ENCODE measurements around the gene CLK2.
A peak's percentile ranks its signal among the peaks of the same experiment; 100 is the strongest.
"Not testable (repeated sequence)": the region's sequence is repeated elsewhere in the genome, so short reads cannot be mapped to it uniquely, and the experiment has no call there.

The CLK2 gene

GRCh38 chr1:155266553-155266952 lies 6.8 kb downstream of the CLK2 start:
- no peak for DNase-seq (ENCODE audit: low spot score)

- DNase-seq (ENCODE audit: low spot score): no peak
These were observed 10.2 kb downstream of the CLK2 start for GRCh38 chr1:155263067-155263466.

DNA sequence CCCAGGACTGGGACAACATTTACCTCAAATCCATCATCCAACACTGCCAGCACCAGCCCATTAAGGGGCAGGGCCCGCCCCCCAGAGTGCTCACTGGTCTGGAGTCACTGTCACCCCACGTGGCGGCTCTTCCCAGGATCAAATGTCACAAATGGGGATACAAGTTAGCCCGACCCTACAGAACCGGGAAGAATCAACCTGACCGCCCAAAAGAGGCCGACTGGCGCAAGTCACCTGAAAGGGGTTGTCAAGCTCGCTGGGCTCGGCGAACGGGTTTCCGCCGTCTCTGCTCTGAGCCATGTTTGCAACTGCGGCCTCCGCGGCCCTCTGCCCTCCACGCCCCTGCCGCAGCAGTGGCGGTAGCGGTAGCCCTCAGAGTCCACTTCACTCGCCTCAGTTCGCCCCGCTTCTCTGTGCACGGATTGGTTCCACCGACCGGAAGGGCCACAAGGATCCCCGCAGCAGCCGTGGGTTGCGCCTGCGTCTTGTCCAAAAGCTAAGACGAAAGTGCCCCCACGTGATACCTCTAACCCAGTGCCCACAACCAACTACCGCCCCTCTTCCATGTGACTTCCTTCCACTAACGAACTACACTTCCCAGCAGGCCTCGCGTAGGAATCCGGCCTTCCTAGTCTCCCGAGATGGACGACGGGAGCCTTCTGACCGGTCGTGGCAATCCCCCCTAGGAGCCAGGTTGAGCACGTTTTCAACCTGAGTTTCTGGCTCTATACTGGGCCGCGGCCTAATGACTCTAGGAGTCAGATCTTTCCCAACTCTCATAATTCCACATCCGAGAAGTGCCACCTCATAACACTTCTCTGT lies 11.2 kb downstream of the CLK2 start, which contains the start of gene SCAMP3:
Gene SCAMP3 (minus strand): TSS at position 509 of the 822 bp plus-strand sequence. CDS start 209 bp downstream, at position 300.
- DNase-seq (ENCODE audit: low spot score): peak; percentile 99

DNA sequence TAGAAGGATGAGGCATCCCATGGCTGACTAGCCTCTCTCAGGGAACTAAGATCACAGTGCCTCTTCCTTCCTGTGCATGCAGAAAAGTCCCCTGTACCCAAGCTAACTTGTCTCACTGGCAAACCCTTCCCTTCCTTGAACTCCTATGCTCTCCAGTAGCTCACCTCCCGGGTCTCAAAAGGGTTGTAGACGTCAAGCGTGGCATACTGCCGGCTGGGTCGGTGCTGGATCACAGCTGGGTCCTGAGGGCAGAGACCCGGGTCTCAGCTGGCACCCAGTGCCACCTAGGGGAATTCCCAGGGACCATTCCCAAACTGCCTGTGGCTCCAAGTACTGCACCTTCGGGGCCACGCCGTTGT lies 11.8 kb downstream of the CLK2 start:
- peak; percentile 25 for DNase-seq (ENCODE audit: low spot score)

DNA sequence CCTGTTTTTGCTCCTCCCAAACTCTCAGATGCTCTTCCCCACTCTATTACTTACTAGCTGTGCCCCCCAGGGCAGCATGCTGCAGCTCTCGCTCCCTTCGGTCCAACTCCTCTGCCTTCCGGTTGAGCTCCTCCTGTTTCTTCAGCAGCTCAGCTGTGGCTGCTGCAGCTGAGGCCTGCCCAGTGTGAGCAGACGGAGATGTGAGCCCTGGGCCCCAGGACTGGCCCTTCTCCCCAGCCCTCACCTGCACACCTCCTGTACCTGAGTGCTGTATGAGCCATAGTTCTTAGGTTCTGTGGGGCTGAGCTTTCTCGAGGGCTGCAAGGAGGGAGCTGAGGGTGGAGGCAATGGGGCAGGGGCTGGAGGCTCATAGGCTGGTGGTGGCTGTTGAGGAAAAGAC lies 13.0 kb downstream of the CLK2 start:
- DNase-seq (ENCODE audit: low spot score): no peak

GRCh38 chr1:155256058-155256852 lies 17.0 kb downstream of the CLK2 start:
- no peak for DNase-seq (ENCODE audit: low spot score)

DNA sequence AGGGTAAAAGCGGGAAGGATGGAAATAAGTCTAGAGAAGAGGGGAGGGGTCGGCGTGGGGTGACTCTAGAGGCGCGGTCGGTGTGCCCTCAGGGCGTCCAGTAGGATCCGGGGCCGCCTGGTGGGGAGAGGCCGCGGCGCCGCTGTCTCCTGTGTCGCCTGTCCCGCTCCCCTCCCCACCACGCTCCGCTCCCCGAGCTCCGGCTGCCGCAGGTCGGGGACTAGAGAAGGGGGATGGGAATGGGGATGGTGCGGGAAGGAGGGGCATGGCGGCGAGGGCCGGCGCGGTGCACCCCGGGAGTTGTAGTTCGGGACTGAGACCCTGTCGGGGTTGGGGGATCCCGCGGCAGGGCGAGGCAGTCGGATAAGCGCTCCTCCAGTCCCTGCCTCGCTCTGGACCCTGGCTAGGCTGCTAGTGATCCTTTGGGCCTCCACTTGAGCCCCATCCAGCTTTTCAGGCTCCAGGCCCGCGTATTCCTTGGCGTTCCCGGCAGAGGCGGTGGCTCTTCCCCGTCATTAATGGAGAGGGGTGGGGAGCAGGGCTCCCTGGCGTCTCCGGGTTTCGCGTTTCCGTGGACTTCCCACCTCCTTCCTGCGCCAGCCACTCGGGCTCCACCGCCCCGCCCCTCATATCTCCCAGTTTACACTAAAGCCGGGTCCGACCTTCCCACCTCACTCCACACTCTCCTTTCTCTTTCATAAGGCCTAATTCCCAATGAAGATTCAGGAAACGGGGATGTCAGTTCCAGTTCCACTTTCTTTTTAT lies 17.9 kb downstream of the CLK2 start, which contains the start of gene ENTREP3:
Gene ENTREP3 (minus strand): TSS at position 241 of the 765 bp plus-strand sequence. CDS start 606 bp downstream, outside the sequence.
- DNase-seq (ENCODE audit: low spot score): peak; percentile 89

DNA sequence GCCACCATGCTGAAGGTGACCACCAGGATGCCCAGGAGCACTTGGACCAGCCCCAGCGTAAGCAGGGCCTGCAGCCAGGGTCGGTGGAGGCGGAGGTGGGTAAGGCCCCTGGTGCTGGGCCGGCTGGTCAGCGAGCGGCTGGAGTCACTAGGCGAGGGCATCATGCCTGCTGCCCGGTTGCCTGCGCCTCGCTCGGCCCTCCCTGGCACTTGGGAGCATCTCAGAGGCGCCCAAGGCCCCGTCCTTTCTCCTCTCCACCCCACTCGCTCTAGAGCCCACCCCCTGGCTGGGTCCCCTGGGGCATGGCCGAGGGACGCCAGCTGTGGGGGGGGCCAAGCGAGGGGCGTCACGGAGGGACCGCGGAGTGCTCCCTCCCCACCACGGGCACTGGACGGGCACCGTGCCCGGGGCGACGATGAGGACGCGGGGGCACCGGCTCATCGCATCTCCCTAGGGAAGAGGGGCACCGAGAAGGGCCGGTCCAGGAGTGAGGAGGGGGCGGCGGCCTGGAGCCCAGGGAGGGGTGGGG lies 18.5 kb downstream of the CLK2 start:
- peak; percentile 28 for DNase-seq (ENCODE audit: low spot score)

- peak; percentile 9 for DNase-seq (ENCODE audit: low spot score)
These were observed 19.0 kb downstream of the CLK2 start for GRCh38 chr1:155254228-155254713.

DNA sequence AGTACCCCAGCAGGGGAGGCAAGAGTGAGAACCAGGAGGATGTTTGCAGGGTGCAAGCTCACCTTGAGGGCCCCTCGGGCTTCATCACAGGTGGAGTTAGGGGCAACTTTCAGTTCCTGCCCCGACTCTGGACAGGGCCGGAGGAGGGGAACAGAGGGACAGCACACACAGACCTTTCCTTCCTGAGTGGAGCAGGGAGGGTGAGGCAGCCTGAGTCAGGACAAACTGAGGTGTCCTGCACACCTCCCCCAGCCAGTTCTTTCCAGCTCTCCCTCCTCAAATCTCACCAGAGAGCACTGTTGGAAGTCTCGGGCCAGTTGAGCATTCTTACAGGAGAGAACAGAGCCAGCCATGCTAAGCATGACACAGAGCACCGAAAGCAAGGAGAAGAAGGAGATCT lies 19.5 kb downstream of the CLK2 start:
- no peak for DNase-seq (ENCODE audit: low spot score)

DNA sequence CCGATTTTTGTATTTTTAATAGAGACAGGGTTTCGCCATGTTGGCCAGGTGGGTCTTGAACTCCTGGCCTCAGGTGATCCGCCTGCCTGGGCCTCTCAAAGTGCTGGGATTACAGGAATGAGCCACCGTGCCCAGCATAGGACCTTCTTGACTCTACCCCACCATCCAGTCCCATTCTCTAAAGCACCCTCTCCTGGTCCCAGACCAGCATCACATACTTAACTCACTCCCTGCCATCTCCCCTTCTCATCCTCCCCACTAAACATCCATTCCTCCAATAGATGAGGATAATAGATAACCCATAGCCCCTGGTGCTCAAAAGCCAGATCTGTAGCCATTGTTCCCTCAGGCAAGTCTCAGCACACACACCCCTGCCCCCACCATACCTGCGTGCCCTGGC lies 20.1 kb downstream of the CLK2 start:
- no peak for DNase-seq (ENCODE audit: low spot score)

DNA sequence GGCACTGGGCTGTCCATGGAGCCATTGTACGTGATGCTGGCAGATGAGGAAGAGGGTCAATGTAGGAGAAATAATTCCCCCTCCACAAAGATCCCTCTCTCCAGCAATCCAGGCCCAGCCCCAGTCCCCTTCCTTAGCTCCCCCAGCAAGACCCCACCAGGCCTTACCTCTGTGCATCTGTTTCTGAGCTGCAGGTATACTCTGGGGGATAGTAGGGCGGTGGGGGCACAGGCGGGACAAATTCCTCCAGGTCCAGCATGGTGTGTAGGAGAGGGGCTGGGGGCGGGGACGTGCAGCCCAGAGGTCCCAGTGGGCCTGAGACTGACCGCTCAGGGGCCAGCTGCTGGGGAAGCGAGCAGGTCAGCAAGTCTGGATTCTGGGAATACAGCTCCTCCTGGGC lies 21.7 kb downstream of the CLK2 start:
- DNase-seq (ENCODE audit: low spot score): no peak

DNA sequence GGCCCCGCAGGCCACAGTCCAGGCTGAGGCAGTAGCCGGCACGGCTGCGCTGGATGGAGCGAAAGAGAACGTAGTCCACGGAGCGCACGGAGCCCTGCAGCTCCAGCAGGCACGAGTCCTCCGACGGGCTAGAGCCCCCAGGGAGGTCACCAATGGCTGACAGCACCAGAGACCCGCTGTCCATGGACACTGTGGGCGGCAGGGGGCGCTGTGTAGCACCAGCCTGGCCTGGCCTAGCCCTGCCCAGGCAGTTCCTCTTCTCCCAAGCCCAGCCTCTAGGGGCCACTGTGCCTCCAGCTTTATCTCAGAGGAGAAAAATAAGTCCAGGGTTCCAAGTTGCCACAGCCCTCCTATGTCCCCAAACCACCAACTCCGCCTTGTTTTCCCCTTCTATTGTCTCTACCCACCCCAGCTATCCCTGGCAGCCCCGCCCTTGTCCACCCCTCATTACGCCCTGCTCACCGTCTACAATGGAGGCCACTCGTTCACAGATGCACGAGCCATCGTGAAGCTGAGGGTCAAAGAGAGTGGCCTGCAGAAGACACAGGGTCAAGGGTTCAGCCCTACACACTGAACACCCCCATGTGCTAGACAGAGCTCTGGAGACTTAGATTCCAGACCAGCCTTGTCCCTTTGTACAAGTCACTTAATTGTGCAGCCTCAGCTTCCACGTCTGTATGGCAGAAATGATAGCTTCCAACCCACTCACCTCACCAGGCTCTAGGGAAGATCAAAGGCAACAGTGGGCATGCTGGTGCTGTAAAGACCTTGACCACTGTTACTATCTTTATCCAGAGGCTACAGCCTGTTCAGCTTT lies 22.5 kb downstream of the CLK2 start:
- peak; percentile 95 for DNase-seq (ENCODE audit: low spot score)

- no peak for DNase-seq (ENCODE audit: low spot score)
These were observed 23.1 kb downstream of the CLK2 start for GRCh38 chr1:155250246-155250632.

DNA sequence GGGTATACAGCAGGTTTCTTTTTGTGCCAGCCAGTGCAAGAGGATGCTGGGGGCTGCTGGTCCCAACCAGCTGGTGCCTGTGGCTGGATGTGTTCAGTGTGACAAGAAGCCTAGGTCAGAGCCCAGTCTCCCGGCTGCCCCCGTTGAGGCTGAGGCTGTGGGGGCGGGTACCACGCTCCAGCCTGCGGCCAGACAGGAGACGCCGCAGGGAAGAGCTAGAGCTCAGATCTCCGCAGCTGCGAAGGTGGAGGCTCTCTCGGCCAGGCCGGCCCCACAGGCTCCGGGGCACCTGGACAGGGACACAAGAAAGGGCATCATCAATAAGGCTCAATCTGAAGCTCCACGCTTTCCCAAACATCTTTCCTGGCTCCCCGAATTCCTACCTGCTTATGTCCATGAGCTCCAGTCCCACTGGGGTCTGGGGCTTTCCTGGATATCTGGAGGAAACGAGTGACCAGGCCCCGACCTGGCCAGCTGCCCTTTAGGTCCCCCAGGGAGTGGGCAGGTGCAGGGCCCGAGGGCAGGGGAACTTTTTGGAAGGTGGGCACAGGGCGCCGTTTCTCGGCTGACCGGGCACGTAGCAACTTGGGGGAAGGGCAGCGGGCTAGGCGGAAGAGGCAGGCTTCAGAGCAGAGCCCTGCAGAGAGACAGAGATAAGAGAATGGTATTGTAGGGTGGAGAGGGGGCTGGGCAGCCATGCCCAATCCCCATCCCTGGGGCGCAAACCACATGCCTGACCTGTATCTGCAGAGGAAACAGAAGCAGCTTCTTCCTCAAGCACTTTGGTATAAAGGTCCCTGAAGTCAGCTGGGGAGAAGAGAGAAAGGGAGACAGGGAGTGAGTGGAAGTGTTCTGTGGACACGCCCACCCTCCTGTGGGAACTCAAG lies 25.4 kb downstream of the CLK2 start:
- no peak for DNase-seq (ENCODE audit: low spot score)

GRCh38 chr1:155246796-155247195 lies 26.5 kb downstream of the CLK2 start:
- DNase-seq (ENCODE audit: low spot score): not testable (repeated sequence)

DNA sequence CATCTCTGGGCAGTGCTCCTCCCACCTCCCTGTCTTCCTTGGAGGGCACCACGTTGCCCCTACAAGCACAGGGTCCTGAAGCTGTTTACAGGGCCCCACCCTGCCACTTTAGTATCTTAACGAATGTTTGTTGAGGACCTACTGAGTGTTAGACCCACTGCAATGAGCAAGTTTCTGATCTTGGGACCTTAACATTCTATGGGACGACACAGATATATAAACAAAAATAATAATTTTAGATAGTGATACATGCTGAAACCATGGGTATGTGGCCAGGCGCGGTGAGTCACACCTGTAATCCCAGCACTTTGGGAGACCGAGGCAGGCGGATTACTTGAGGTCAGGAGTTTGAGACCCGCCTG lies 28.2 kb downstream of the CLK2 start:
- no peak for DNase-seq (ENCODE audit: low spot score)

GRCh38 chr1:155244368-155245162 lies 28.7 kb downstream of the CLK2 start:
- DNase-seq (ENCODE audit: low spot score): peak; percentile 97

GRCh38 chr1:155242805-155243358 lies 30.4 kb downstream of the CLK2 start:
- DNase-seq (ENCODE audit: low spot score): no peak

Measured in AG08395 (cell line).